OCI-LY3 (cell line): ENCODE measurements around the gene UFC1.

Experiments used
- H2AFZ ChIP-seq: fragments of 200-600, 300-600 bp; shearing (Covaris generic); 2 replicates; pipeline ENCODE4 v1.6.0; 2014; ENCODE audit warnings: antibody characterized with exemption, low read depth, low read length
- H3K27ac ChIP-seq: fragments of 200-600, 300-600 bp; sonication (generic); 2 replicates; pipeline ENCODE4 v1.5.1; 2014; ENCODE audit warnings: mild to moderate bottlenecking, low read length, moderate library complexity, mixed read lengths
- H3K27me3 ChIP-seq: fragments of 200-600, 300-600 bp; sonication (generic); 2 replicates; pipeline ENCODE4 v1.6.1; 2014; ENCODE audit warnings: low read depth, low read length, mixed read lengths
- H3K36me3 ChIP-seq: fragments of 200-600, 300-600 bp; sonication (generic); replicated peaks from 2 replicates; pipeline ENCODE3; 2014; ENCODE audit warnings: low read depth, low read length, mixed read lengths
- H3K4me1 ChIP-seq: fragments of 300-600, 200-600 bp; sonication (generic); 2 replicates; pipeline ENCODE4 v1.6.1; 2014; ENCODE audit warnings: low read length, mixed read lengths
- H3K4me2 ChIP-seq: fragments of 200-600, 300-600 bp; sonication (generic); 2 replicates; pipeline ENCODE4 v1.6.1; 2014; ENCODE audit warnings: low read length, mixed read lengths
- H3K4me3 ChIP-seq: fragments of 300-600, 200-600 bp; sonication (generic); 2 replicates; pipeline ENCODE4 v1.5.1; 2014; ENCODE audit warnings: antibody characterized with exemption, mild to moderate bottlenecking, low read length, moderate library complexity
- H3K79me2 ChIP-seq: fragments of 300-600, 200-600 bp; shearing (Covaris generic); 2 replicates; pipeline ENCODE4 v1.6.1; 2014; ENCODE audit warnings: mild to moderate bottlenecking, low read length, mixed read lengths
- H3K9ac ChIP-seq: fragments of 300-600, 200-600 bp; shearing (Covaris generic); 2 replicates; pipeline ENCODE4 v1.6.0; 2014; ENCODE audit warnings: mild to moderate bottlenecking, low read length, moderate library complexity
- H3K9me3 ChIP-seq: fragments of 200-600, 300-600 bp; shearing (Covaris generic); 2 replicates; pipeline ENCODE4 v1.6.1; 2014; ENCODE audit warnings: low read length, mixed read lengths; ENCODE audit not compliant: insufficient read depth
- H4K20me1 ChIP-seq: fragments of 200-600, 300-600 bp; sonication (generic); 2 replicates; pipeline ENCODE4 v1.6.1; 2016; ENCODE audit warnings: low read length, mixed read lengths; ENCODE audit not compliant: insufficient read depth
- CTCF ChIP-seq: fragments of 200-600, 300-600 bp; sonication (generic); IDR thresholded peaks from 2 replicates; pipeline ENCODE4 v1.5.1; 2014; ENCODE audit warnings: antibody characterized with exemption, low read length, low read depth
- EZH2phosphoT487 ChIP-seq: fragments of 200-600 bp; shearing (Covaris generic); IDR thresholded peaks from 2 replicates; pipeline ENCODE4 v1.6.1; 2018; ENCODE audit warnings: antibody characterized with exemption, mixed run types, low read depth

Gene UFC1

GRCh38 chr1:161198194-161198896, 44.6 kb downstream of the UFC1 start:
- no peak overlapping the region for H3K4me3 ChIP-seq
- H3K9ac ChIP-seq: no peak overlapping the region
- no peak overlapping the region for H3K27ac ChIP-seq
- no peaks in the 10 kb centered on the region for H3K9me3 ChIP-seq
- no peak overlapping the region for H3K4me2 ChIP-seq
- no peaks in the 10 kb centered on the region for H4K20me1 ChIP-seq
- peaks cover 11% of the 10 kb centered on the region for H3K79me2 ChIP-seq
- H3K27me3 ChIP-seq: no peaks in the 10 kb centered on the region
- no peak overlapping the region for H2AFZ ChIP-seq
- H3K36me3 ChIP-seq: no peaks in the 10 kb centered on the region
- TF ChIP-seq EZH2phosphoT487 (no peak), CTCF (no peak)
- peaks cover 44% of the 10 kb centered on the region for H3K4me1 ChIP-seq

- Histone ChIP-seq H3K4me3 (no peak within 1 kb of the TSS), H4K20me1 (no peaks in the 10 kb centered on the region), H3K4me1 (peaks cover 46% of the 10 kb centered on the region), H3K27ac (no peak within 1 kb of the TSS), H3K9ac (no peak within 1 kb of the TSS), H3K36me3 (peaks cover 3% of the 10 kb centered on the region), H3K79me2 (peaks cover 17% of the 10 kb centered on the region), H3K9me3 (no peaks in the 10 kb centered on the region), H2AFZ (no peak within 1 kb of the TSS), H3K4me2 (no peak within 1 kb of the TSS), H3K27me3 (no peaks in the 10 kb centered on the region)
- TF ChIP-seq EZH2phosphoT487 (no peak), CTCF (no peak)
These were observed 45.2 kb downstream of the UFC1 start, which contains the start of gene ADAMTS4 for GRCh38 chr1:161198897-161199431. Gene ADAMTS4 (minus strand): TSS chr1:161199054. CDS start chr1:161198627, 427 bp downstream.

GRCh38 chr1:161199506-161200139, 45.8 kb downstream of the UFC1 start:
- Histone ChIP-seq H3K4me1 (peaks cover 43% of the 10 kb centered on the region), H2AFZ (no peak overlapping the region), H3K9me3 (no peaks in the 10 kb centered on the region), H3K27ac (no peak overlapping the region), H3K36me3 (peaks cover 10% of the 10 kb centered on the region), H3K27me3 (no peaks in the 10 kb centered on the region), H3K4me3 (no peak overlapping the region), H3K4me2 (no peak overlapping the region), H4K20me1 (no peaks in the 10 kb centered on the region), H3K79me2 (peaks cover 20% of the 10 kb centered on the region), H3K9ac (no peak overlapping the region)
- TF ChIP-seq EZH2phosphoT487: no peak
- no peak for TF ChIP-seq CTCF

- H3K79me2 ChIP-seq: peaks cover 20% of the 10 kb centered on the region
- H3K9me3 ChIP-seq: no peaks in the 10 kb centered on the region
- peaks cover 15% of the 10 kb centered on the region for H3K36me3 ChIP-seq
- no peaks in the 10 kb centered on the region for H3K27me3 ChIP-seq
- H3K9ac ChIP-seq: no peak overlapping the region
- H4K20me1 ChIP-seq: no peaks in the 10 kb centered on the region
- no peak overlapping the region for H3K27ac ChIP-seq
- H2AFZ ChIP-seq: 0 out of 2 replicates have a peak overlapping the region, but pooled peaks have one; percentile 33
- 0 out of 2 replicates have a peak overlapping the region, but pooled peaks have one; percentile 5 for H3K4me2 ChIP-seq
- H3K4me1 ChIP-seq: peaks cover 34% of the 10 kb centered on the region
- TF ChIP-seq CTCF: no peak
- H3K4me3 ChIP-seq: no peak overlapping the region
These were observed 46.7 kb downstream of the UFC1 start for GRCh38 chr1:161200421-161200991.
